ENCODE measurements around the gene ANKRD34A. TPM values are rescaled to one million over a fixed set of nuclear protein-coding genes. Genes with fewer than 3 reads are reported as not detected.

ANKRD34A gene
- total and polyA plus RNA-seq, 12 donors = 0.66 to 1.7 (median 1.0) TPM

DNA sequence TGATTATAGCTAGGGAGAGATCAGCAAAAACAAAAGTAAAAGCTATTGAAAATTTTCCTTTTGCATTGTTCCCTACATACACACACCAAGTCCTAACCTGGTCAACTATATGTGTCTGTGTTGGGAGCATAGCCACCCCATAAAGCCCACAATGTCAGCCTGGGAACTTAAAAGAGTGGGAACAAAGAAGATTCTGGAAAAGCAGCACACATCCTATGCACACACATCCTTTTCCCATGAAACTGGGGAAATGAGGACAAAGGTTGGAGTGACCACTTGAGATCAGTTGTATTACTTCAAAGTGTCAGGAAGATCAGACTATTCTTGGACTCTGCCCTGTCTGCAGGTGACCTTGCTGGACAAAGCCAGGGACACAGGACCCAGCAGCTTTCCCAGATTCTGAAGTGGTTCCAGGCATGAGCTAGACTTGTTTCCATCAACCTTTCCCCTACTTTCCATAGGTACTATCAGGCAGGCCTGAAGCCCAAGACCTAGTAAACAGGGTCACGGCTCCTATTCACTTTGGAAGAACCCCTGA, 16.2 kb upstream of the ANKRD34A start:
- 19 to 39% methylated on average over 1 of the region's 1 CpG for WGBS, 2 donors
- peak overlapping the region in 8 of 10 donors; percentile 4 to 44 (median 18) for H3K4me3 ChIP-seq
- DNase-seq (peak in 1 of 2 donors; percentile 74), ATAC-seq (peak in 7 of 8 donors; percentile 14 to 70 (median 46))
- intact Hi-C loops (cut with DNase I) = loop anchor here in 2 of 10 donors (1.0 to 2.0 kb wide), 2 partner anchors 16 to 17 kb away; partner anchors contain the start of gene TXNIP (in 1 of the 2)
- H3K9me3 ChIP-seq = no peaks in the 10 kb centered on the region
- peaks cover 0 to 6% (median 0%) of the 10 kb centered on the region in 9 donors for H3K36me3 ChIP-seq
- TF ChIP-seq, protein P1, sequence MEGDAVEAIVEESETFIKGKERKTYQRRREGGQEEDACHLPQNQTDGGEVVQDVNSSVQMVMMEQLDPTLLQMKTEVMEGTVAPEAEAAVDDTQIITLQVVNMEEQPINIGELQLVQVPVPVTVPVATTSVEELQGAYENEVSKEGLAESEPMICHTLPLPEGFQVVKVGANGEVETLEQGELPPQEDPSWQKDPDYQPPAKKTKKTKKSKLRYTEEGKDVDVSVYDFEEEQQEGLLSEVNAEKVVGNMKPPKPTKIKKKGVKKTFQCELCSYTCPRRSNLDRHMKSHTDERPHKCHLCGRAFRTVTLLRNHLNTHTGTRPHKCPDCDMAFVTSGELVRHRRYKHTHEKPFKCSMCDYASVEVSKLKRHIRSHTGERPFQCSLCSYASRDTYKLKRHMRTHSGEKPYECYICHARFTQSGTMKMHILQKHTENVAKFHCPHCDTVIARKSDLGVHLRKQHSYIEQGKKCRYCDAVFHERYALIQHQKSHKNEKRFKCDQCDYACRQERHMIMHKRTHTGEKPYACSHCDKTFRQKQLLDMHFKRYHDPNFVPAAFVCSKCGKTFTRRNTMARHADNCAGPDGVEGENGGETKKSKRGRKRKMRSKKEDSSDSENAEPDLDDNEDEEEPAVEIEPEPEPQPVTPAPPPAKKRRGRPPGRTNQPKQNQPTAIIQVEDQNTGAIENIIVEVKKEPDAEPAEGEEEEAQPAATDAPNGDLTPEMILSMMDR (IDR thresholded peaks at IDR 0.05) = no peak
- H3K27ac ChIP-seq = peak overlapping the region; percentile 90 to 97 (median 94)
- no peaks in the 10 kb centered on the region for H3K27me3 ChIP-seq
- peaks cover 60 to 84% (median 81%) of the 10 kb centered on the region in 9 donors for H3K4me1 ChIP-seq

DNA sequence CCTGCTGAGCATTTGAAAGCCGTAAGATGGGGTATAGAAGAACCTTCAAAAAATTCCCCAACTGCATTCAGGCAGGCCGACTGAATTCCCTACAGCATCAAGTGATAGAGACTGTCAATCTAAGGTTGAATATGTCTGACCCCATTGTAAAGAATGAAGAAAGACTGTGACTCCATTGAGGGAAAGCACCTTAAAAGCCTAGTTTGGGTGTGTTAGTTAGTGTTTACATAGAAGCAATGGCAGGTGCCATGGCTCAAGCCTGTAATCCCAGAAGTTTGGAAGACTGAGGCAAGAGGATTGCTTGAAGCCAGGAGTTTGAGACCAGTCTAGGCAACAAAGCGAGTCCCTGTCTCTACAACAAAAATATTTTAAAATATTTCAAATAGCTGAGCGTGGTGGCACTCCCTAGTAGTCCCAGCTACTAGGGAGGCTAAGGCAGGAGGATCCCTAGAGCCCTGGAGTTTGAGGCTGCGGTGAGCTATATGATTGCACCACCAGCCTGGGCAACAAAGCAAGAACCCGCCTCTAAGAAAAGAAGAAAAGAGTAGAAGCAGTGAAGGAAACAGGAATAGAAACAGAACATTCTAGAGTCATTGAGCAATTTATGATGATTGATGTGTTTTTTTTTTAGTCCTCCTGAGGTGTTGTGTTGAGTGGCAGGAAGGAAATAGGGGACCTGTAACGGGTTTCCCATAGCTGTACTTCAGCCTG, 15.5 kb upstream of the ANKRD34A start:
- Histone ChIP-seq H3K27me3 (no peaks in the 10 kb centered on the region), H3K4me1 (peaks cover 54 to 78% (median 76%) of the 10 kb centered on the region in 9 donors), H3K36me3 (peaks cover 0 to 12% (median 0%) of the 10 kb centered on the region in 9 donors), H3K27ac (peak overlapping the region; percentile 90 to 97 (median 94)), H3K9me3 (no peaks in the 10 kb centered on the region), H3K4me3 (peak overlapping the region in 9 of 10 donors; percentile 3 to 44 (median 21))
- no peak for DNase-seq
- intact Hi-C loops (cut with DNase I) = loop anchor here in 7 of 10 donors (1.0 to 5.0 kb wide), 8 partner anchors 16 to 32 kb away; partner anchors contain the start of gene TXNIP (in 3 of the 7)
- TF ChIP-seq, protein P1 (IDR thresholded peaks at IDR 0.05) = no peak
- WGBS, 2 donors = 16 to 29% methylated on average over 7 of the region's 7 CpGs
- ATAC-seq = peak in 6 of 8 donors; percentile 1 to 23 (median 4)

DNA sequence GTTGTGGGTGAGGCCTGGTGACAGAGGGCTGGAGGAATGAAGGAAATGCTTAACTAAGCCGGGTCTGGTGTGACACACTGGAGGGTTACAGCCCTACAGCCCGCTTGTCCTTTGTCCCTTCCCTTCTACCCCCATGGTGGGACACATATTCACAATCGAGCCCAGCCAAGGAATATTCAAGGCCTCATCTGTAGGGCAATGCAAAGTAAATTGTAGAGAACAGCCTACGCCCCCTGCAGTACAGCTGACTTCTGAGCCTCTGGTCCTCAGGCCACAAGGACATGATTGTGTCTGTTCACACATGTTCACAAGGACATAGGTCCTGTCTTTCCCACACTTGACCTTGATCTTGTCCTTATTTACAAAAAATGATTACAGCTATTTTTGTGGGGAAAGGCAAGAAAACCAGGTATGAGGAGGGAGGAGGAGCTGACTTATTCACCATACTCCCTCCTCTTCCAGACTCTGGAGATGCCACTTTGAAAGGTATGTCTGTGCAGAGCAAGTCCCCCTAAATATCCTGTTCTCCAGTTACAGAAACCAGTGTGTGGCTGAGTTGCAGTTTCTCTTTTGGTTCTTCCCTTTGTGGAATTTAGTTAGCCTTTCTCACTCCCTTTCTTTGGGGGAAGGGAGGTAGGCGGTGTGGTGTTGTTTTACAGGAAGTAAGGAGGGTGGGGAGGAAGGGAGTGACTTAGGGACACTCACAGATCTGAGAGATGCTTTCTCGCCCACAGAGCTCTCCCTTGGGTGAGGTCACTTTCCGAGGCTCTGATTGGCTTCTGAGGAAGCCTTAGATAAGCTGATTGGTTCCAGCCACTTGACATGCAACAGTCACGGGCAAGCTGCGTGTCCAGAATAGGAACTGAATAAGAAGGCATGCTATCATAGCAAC, 14.7 kb upstream of the ANKRD34A start:
- H3K4me1 ChIP-seq = peaks cover 46 to 70% (median 68%) of the 10 kb centered on the region in 9 donors
- H3K4me3 ChIP-seq = peak overlapping the region in 8 of 10 donors; percentile 4 to 44 (median 38)
- ATAC-seq = peak; percentile 91 to 94 (median 92)
- H3K9me3 ChIP-seq = no peaks in the 10 kb centered on the region
- intact Hi-C loops (cut with DNase I) = loop anchor here in 7 of 10 donors (1.0 to 5.0 kb wide), 7 partner anchors 17 to 33 kb away; partner anchors contain the start of gene TXNIP (in 2 of the 7)
- WGBS, 2 donors = 4% methylated on average over 9 of the region's 9 CpGs
- H3K27me3 ChIP-seq = no peaks in the 10 kb centered on the region
- DNase-seq = peak; percentile 81 to 98
- H3K27ac ChIP-seq = peak overlapping the region; percentile 90 to 97 (median 94)
- TF ChIP-seq, protein P1 (IDR thresholded peaks at IDR 0.05) = peak in 5 of 9 donors; percentile 25 to 58 (median 45)
- H3K36me3 ChIP-seq = peaks cover 0 to 14% (median 0%) of the 10 kb centered on the region in 9 donors

Measured in heart right ventricle (tissue), 16 donors.